ENCODE measurements around the gene NRDC. TPM values are rescaled to one million over a fixed set of nuclear protein-coding genes. Genes with fewer than 3 reads are reported as not detected.

Gene NRDC
- total RNA-seq, 3 donors from 2014 or later = 90.6 to 103 (median 97.5) TPM

- Histone ChIP-seq H3K9me3 (no peaks in the 10 kb centered on the region), H3K27me3 (no peaks in the 10 kb centered on the region), H3K27ac (no peak overlapping the region), H3K36me3 (peaks cover 11% of the 10 kb centered on the region), H3K4me1 (no peaks in the 10 kb centered on the region), H3K4me3 (no peak overlapping the region)
- no peak for DNase-seq (ENCODE audit: low spot score in 2 of 2)
- no peak for TF ChIP-seq POLR2A (IDR thresholded peaks at IDR 0.05)
- TF ChIP-seq POLR2AphosphoS5 (IDR thresholded peaks at IDR 0.05) = no peak
- TF ChIP-seq, protein P1, sequence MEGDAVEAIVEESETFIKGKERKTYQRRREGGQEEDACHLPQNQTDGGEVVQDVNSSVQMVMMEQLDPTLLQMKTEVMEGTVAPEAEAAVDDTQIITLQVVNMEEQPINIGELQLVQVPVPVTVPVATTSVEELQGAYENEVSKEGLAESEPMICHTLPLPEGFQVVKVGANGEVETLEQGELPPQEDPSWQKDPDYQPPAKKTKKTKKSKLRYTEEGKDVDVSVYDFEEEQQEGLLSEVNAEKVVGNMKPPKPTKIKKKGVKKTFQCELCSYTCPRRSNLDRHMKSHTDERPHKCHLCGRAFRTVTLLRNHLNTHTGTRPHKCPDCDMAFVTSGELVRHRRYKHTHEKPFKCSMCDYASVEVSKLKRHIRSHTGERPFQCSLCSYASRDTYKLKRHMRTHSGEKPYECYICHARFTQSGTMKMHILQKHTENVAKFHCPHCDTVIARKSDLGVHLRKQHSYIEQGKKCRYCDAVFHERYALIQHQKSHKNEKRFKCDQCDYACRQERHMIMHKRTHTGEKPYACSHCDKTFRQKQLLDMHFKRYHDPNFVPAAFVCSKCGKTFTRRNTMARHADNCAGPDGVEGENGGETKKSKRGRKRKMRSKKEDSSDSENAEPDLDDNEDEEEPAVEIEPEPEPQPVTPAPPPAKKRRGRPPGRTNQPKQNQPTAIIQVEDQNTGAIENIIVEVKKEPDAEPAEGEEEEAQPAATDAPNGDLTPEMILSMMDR (IDR thresholded peaks at IDR 0.05) = no peak
- intact Hi-C loops (cut with DNase I; ENCODE audit: low total_unique reads) = no loop called here
Observed at GRCh38 chr1:51814513-51814912, 64.0 kb downstream of the NRDC start.

GRCh38 chr1:51799372-51799771 lies 79.2 kb downstream of the NRDC start:
- no peaks in the 10 kb centered on the region for H3K9me3 ChIP-seq
- no peak overlapping the region for H3K4me3 ChIP-seq
- intact Hi-C loops (cut with DNase I; ENCODE audit: low total_unique reads) = no loop called here
- no peaks in the 10 kb centered on the region for H3K27me3 ChIP-seq
- no peak for DNase-seq (ENCODE audit: low spot score in 2 of 2)
- TF ChIP-seq POLR2AphosphoS5 (IDR thresholded peaks at IDR 0.05) = no peak
- TF ChIP-seq, protein P1 (IDR thresholded peaks at IDR 0.05) = no peak
- TF ChIP-seq POLR2A (IDR thresholded peaks at IDR 0.05) = no peak
- H3K36me3 ChIP-seq = no peaks in the 10 kb centered on the region
- H3K4me1 ChIP-seq = no peaks in the 10 kb centered on the region
- no peak overlapping the region for H3K27ac ChIP-seq

DNA sequence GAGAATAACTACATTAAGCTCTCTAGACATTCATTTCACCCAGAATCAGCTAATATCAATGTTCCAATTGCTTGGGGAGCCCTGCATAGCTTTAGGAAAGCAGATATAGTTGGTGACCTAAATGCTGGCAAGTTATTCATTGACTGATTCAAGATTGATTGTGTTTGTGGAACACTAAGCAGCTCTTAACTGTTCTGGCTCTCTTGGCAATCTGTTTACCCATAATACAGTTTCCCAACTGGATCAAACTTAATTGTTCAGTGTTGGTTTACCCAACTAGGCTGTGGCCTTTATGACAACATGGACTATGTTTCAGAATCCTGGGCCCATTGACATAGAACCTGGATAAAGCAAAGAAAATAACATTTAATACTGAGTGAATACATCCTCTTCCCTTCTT lies 83.7 kb downstream of the NRDC start:
- DNase-seq (ENCODE audit: low spot score in 2 of 2) = no peak
- no peak overlapping the region for H3K27ac ChIP-seq
- H3K4me3 ChIP-seq = no peak overlapping the region
- peaks cover 7% of the 10 kb centered on the region for H3K36me3 ChIP-seq
- H3K4me1 ChIP-seq = no peaks in the 10 kb centered on the region
- no peaks in the 10 kb centered on the region for H3K9me3 ChIP-seq
- TF ChIP-seq POLR2AphosphoS5 (IDR thresholded peaks at IDR 0.05) (no peak), POLR2A (IDR thresholded peaks at IDR 0.05) (no peak)
- TF ChIP-seq, protein P1 (IDR thresholded peaks at IDR 0.05) = no peak
- H3K27me3 ChIP-seq = no peaks in the 10 kb centered on the region
- intact Hi-C loops (cut with DNase I; ENCODE audit: low total_unique reads) = no loop called here

GRCh38 chr1:51794260-51794659 lies 84.3 kb downstream of the NRDC start:
- no peak for DNase-seq (ENCODE audit: low spot score in 2 of 2)
- intact Hi-C loops (cut with DNase I; ENCODE audit: low total_unique reads) = no loop called here
- H3K9me3 ChIP-seq = no peaks in the 10 kb centered on the region
- H3K4me3 ChIP-seq = no peak overlapping the region
- no peaks in the 10 kb centered on the region for H3K27me3 ChIP-seq
- no peak overlapping the region for H3K27ac ChIP-seq
- no peak for TF ChIP-seq POLR2AphosphoS5 (IDR thresholded peaks at IDR 0.05)
- no peaks in the 10 kb centered on the region for H3K4me1 ChIP-seq
- peaks cover 10% of the 10 kb centered on the region for H3K36me3 ChIP-seq

DNA sequence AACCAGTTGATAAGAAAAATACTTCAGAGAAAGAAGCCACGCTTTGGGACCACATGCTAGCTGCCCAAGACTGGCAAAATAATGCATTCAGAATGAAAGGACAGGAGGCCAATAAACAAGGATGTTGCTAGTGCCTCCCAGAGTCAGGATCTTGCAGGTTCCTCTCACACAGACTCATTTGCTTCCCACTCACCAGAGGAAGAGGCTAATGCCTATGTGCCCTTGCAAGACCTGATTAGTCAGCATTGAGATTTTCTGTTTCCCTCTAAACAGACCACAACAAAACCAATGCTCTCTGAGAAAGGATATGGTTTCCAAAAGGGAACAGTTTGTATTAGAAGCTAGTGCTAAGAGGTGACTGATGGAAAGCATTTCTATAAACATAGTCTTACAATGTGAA lies 85.7 kb downstream of the NRDC start:
- Histone ChIP-seq H3K27me3 (no peaks in the 10 kb centered on the region), H3K36me3 (peaks cover 17% of the 10 kb centered on the region), H3K4me1 (no peaks in the 10 kb centered on the region), H3K27ac (no peak overlapping the region), H3K4me3 (no peak overlapping the region), H3K9me3 (no peaks in the 10 kb centered on the region)
- intact Hi-C loops (cut with DNase I; ENCODE audit: low total_unique reads) = no loop called here
- TF ChIP-seq, protein P1 (IDR thresholded peaks at IDR 0.05) = no peak
- TF ChIP-seq POLR2AphosphoS5 (IDR thresholded peaks at IDR 0.05) (no peak), POLR2A (IDR thresholded peaks at IDR 0.05) (no peak)
- DNase-seq (ENCODE audit: low spot score in 2 of 2) = no peak

GRCh38 chr1:51791888-51792287 lies 86.6 kb downstream of the NRDC start:
- TF ChIP-seq POLR2A (IDR thresholded peaks at IDR 0.05) = no peak
- TF ChIP-seq, protein P1 (IDR thresholded peaks at IDR 0.05) = no peak
- no peak for TF ChIP-seq POLR2AphosphoS5 (IDR thresholded peaks at IDR 0.05)
- peaks cover 19% of the 10 kb centered on the region for H3K36me3 ChIP-seq

More at GRCh38 chr1:51791888-51792287, 86.6 kb downstream of the NRDC start:
- no peak for DNase-seq (ENCODE audit: low spot score in 2 of 2)
- Histone ChIP-seq H3K4me3 (no peak overlapping the region), H3K27me3 (no peaks in the 10 kb centered on the region), H3K9me3 (no peaks in the 10 kb centered on the region), H3K27ac (no peak overlapping the region), H3K4me1 (no peaks in the 10 kb centered on the region)
- intact Hi-C loops (cut with DNase I; ENCODE audit: low total_unique reads) = no loop called here
